Vagina (tissue), 2 donors: ENCODE data around the gene SLAMF9. TPM values are rescaled to one million over a fixed set of nuclear protein-coding genes. Genes with fewer than 3 reads are reported as not detected.

Source experiments
- DNase-seq, 2 donors: peaks; one replicate each; pipeline ENCODE4 v3.0.0-alpha.2; 2017; ENCODE audit errors: extremely low spot score in 2 of 2
- H3K27ac ChIP-seq: fragments of 200-600 bp; sonication (generic); one replicate; pipeline ENCODE4 v1.5.1; 2019
- H3K27me3 ChIP-seq: fragments of 200-600 bp; sonication (generic); one replicate; pipeline ENCODE4 v1.5.1; 2019
- H3K36me3 ChIP-seq, 2 donors: fragments of 200-600 bp; sonication (generic); one replicate each; pipeline ENCODE4 v1.5.1; 2017 to 2019
- H3K4me1 ChIP-seq: fragments of 200-600 bp; sonication (generic); one replicate; pipeline ENCODE4 v1.5.1; 2019
- H3K4me3 ChIP-seq, 2 donors: fragments of 200-600 bp; sonication (generic); 1 replicate in 1 of 2; 2 replicates in 1 of 2; pipeline ENCODE4 v1.5.1; 2016 to 2019
- H3K9me3 ChIP-seq: fragments of 200-600 bp; sonication (generic); one replicate; pipeline ENCODE4 v1.5.1; 2019
- CTCF ChIP-seq, 3 experiments: fragments of 450-650 bp in 2 of 3; fragments of 200-600 bp in 1 of 3; sonication (generic) in 1 of 3; IDR thresholded peaks; one replicate each; pipeline ENCODE4 v1.5.1; 2017 to 2019; ENCODE audit warnings: antibody characterized with exemption in 3 of 3, mild to moderate bottlenecking in 2 of 3, moderate library complexity in 2 of 3
- POLR2A ChIP-seq, 2 donors: fragments of 450-650 bp; IDR thresholded peaks; one replicate each; pipeline ENCODE4 v1.6.1; 2017; ENCODE audit warnings: antibody characterized with exemption in 2 of 2, mild to moderate bottlenecking in 2 of 2, moderate library complexity in 2 of 2
- POLR2AphosphoS5 ChIP-seq, 2 donors: sonication (generic); formaldehyde crosslinking; IDR thresholded peaks; one replicate each; pipeline ENCODE4 v1.9.0; 2017; ENCODE audit warnings: antibody characterized with exemption in 2 of 2, mild to moderate bottlenecking in 2 of 2, low read depth in 1 of 2; ENCODE audit not compliant: insufficient read depth in 1 of 2
- intact Hi-C: fragments of 100-400 bp; cut with DNase I; formaldehyde crosslinking; loops from one replicate; pipeline ENCODE4 v1.15.1; 2023
- total RNA-seq: library from RNA; depleted of rRNA; stranded (reverse); fragments of >200 nt; gene quantifications from one replicate; pipeline ENCODE4 v1.2.3, GENCODE V29; 2016

The SLAMF9 gene
- total RNA-seq, 1 donor from 2014 or later, result not detected

DNA sequence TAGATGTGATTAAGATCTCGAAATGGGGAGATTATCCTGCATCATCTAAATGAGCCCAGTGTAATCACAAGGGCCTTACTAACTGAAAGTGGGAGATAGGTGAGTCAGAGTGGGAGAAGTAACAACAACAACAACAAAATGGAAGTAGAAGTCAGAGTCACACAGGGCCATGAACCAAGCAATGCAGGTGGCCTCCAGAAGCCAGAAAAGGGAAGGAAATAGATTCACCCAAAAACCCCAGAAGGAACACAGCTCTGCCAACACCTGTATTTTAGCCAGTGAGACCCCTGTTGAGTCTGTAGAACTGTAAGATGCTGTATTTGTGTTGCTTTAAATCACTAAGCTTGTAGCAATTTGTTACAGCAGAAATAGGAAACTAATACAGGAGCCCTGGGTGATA lies 32.8 kb downstream of the SLAMF9 start:
- TF ChIP-seq CTCF (IDR thresholded peaks at IDR 0.05) (no peak), POLR2AphosphoS5 (IDR thresholded peaks at IDR 0.05; ENCODE audit: insufficient read depth in 1 of 2, low read depth in 1 of 2) (no peak), POLR2A (IDR thresholded peaks at IDR 0.05) (no peak)
- Histone ChIP-seq H3K9me3 (no peaks in the 10 kb centered on the region), H3K36me3 (peaks cover 0 to 29% of the 10 kb centered on the region in 2 donors), H3K27me3 (no peaks in the 10 kb centered on the region), H3K4me3 (no peak overlapping the region), H3K27ac (peak overlapping the region; percentile 96), H3K4me1 (peaks cover 82% of the 10 kb centered on the region)
- intact Hi-C loops, result loop anchor here (10.0 kb wide), 1 partner anchor 174 kb away; the partner anchor contains the start of gene IGSF8
- DNase-seq, result no peak

DNA sequence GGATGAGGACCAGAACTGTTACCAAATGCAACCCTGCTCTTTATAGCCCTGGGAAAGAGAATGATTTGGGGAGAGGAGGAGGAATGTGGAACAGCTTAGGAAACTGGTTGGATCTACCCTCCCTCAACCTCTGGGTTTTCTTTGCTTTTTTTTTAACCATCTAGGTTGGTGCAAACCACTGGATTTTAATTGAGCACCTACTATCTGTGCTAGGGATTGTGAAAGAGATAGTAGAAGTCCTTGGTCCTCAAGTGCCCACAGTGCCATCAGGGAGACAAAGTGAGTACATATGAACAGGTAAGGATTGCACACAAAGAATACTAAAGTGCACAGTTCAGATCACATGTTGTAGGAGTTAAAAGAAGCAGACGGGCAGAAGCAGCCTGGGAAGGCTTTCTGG lies 33.4 kb downstream of the SLAMF9 start:
- TF ChIP-seq POLR2A (IDR thresholded peaks at IDR 0.05) (no peak), CTCF (IDR thresholded peaks at IDR 0.05) (no peak), POLR2AphosphoS5 (IDR thresholded peaks at IDR 0.05; ENCODE audit: insufficient read depth in 1 of 2, low read depth in 1 of 2) (no peak)
- peaks cover 82% of the 10 kb centered on the region for H3K4me1 ChIP-seq
- peaks cover 0 to 29% of the 10 kb centered on the region in 2 donors for H3K36me3 ChIP-seq
- H3K9me3 ChIP-seq, result no peaks in the 10 kb centered on the region
- H3K27me3 ChIP-seq, result no peaks in the 10 kb centered on the region
- no peak overlapping the region for H3K4me3 ChIP-seq
- peak overlapping the region; percentile 96 for H3K27ac ChIP-seq
- no peak for DNase-seq
- intact Hi-C loops, result loop anchor here (10.0 kb wide), 1 partner anchor 174 kb away; the partner anchor contains the start of gene IGSF8

- Histone ChIP-seq H3K4me3 (no peak overlapping the region), H3K4me1 (peaks cover 81% of the 10 kb centered on the region), H3K9me3 (no peaks in the 10 kb centered on the region), H3K27ac (no peak overlapping the region), H3K36me3 (peaks cover 0 to 29% of the 10 kb centered on the region in 2 donors), H3K27me3 (no peaks in the 10 kb centered on the region)
- no peak for TF ChIP-seq POLR2A (IDR thresholded peaks at IDR 0.05)
- no peak for TF ChIP-seq CTCF (IDR thresholded peaks at IDR 0.05)
- TF ChIP-seq POLR2AphosphoS5 (IDR thresholded peaks at IDR 0.05; ENCODE audit: insufficient read depth in 1 of 2, low read depth in 1 of 2), result no peak
- DNase-seq, result no peak
- intact Hi-C loops, result loop anchor here (10.0 kb wide), 1 partner anchor 175 kb away; the partner anchor contains the start of gene IGSF8
Measured at GRCh38 chr1:159920202-159920601, 33.8 kb downstream of the SLAMF9 start.

- no peak for TF ChIP-seq POLR2AphosphoS5 (IDR thresholded peaks at IDR 0.05; ENCODE audit: insufficient read depth in 1 of 2, low read depth in 1 of 2)
- TF ChIP-seq CTCF (IDR thresholded peaks at IDR 0.05), result no peak
- TF ChIP-seq POLR2A (IDR thresholded peaks at IDR 0.05), result no peak
- Histone ChIP-seq H3K36me3 (peaks cover 0 to 29% of the 10 kb centered on the region in 2 donors), H3K27me3 (no peaks in the 10 kb centered on the region), H3K4me1 (peaks cover 81% of the 10 kb centered on the region), H3K9me3 (no peaks in the 10 kb centered on the region), H3K27ac (no peak overlapping the region), H3K4me3 (no peak overlapping the region)
- no peak for DNase-seq
- intact Hi-C loops, result no loop called here
Measured at GRCh38 chr1:159919236-159919865, 34.7 kb downstream of the SLAMF9 start.
